H1 (cell line): ENCODE measurements around the gene LIPJ. TPM values are rescaled to one million over a fixed set of nuclear protein-coding genes. Genes with fewer than 3 reads are reported as not detected.
A peak's percentile ranks its signal among the peaks of the same experiment; 100 is the strongest.

Experiments used
- CTCF ChIA-PET: fragments of 300-600 bp; sonication (Branson Sonifier 250); formaldehyde crosslinking; loops from one replicate; lab custom pipeline; 2021; ENCODE audit not compliant: partially characterized antibody; lab: Charles Lee
- POLR2A ChIA-PET: fragments of 300-600 bp; sonication (Branson Sonifier 250); formaldehyde crosslinking; loops from one replicate; lab custom pipeline; 2021; ENCODE audit warnings: inconsistent platforms; ENCODE audit not compliant: partially characterized antibody; lab: Charles Lee
- DNase-seq, 2 experiments: peaks; one replicate each; pipeline versions ENCODE4 v3.0.0 to v3.0.0-alpha.2; 2010 to 2022; ENCODE audit warnings: low spot score in 2 of 2, low read depth in 1 of 2, mixed read lengths in 1 of 2
- FAIRE-seq: peaks from 2 replicates; lab custom pipeline; 2011; peaks lifted over from hg19 to GRCh38; lab: Jason Lieb, UNC
- H2AFZ ChIP-seq: 2 replicates; pipeline ENCODE4 v1.8.1; 2012; ENCODE audit warnings: low read length, inconsistent platforms
- H2AK5ac ChIP-seq: 2 replicates; pipeline ENCODE4 v1.6.1; 2013; ENCODE audit warnings: low read depth, low read length
- H2BK120ac ChIP-seq: replicated peaks from 2 replicates; pipeline ENCODE3; 2013; ENCODE audit warnings: low read depth, low read length, inconsistent platforms
- H2BK12ac ChIP-seq: 2 replicates; pipeline ENCODE4 v1.6.1; 2013; ENCODE audit warnings: low read depth, low read length
- H2BK15ac ChIP-seq: 2 replicates; pipeline ENCODE4 v1.6.1; 2013; ENCODE audit warnings: low read length
- H2BK20ac ChIP-seq: 2 replicates; pipeline ENCODE4 v1.6.1; 2013; ENCODE audit warnings: low read length
- H2BK5ac ChIP-seq: 2 replicates; pipeline ENCODE4 v1.6.1; 2013; ENCODE audit warnings: low read depth, low read length
- H3K14ac ChIP-seq: 2 replicates; pipeline ENCODE4 v1.6.1; 2013; ENCODE audit warnings: inconsistent platforms; ENCODE audit not compliant: insufficient read length
- H3K18ac ChIP-seq: 2 replicates; pipeline ENCODE4 v1.6.1; 2013; ENCODE audit warnings: low read length; ENCODE audit errors: extremely low read depth
- H3K23ac ChIP-seq: 2 replicates; pipeline ENCODE4 v1.6.1; 2013; ENCODE audit warnings: inconsistent platforms; ENCODE audit not compliant: insufficient read length
- H3K23me2 ChIP-seq: 2 replicates; pipeline ENCODE4 v1.6.1; 2013; ENCODE audit warnings: low read depth, low read length
- H3K27ac ChIP-seq: 2 replicates; pipeline ENCODE4 v1.6.1; 2011; ENCODE audit warnings: low read depth, low read length, inconsistent platforms
- H3K27me3 ChIP-seq, 4 experiments: replicated peaks in 1 of 4; 1 replicate in 1 of 4; 2 replicates in 3 of 4; pipeline versions ENCODE4 v1.6.1 to v1.8.1; 2011 to 2013; ENCODE audit warnings: low read length in 3 of 4, mild to moderate bottlenecking in 3 of 4, inconsistent platforms in 2 of 4, mixed read lengths in 2 of 4, moderate library complexity in 1 of 4; ENCODE audit not compliant: control insufficient read depth in 3 of 4, insufficient read depth in 3 of 4; ENCODE audit errors: extremely low read depth in 1 of 4
- H3K36me3 ChIP-seq, 4 experiments: 2 replicates each; pipeline versions ENCODE4 v1.6.1 to v1.8.1; 2011 to 2013; ENCODE audit warnings: mild to moderate bottlenecking in 4 of 4, low read length in 3 of 4, moderate library complexity in 2 of 4, control low read depth in 1 of 4, inconsistent platforms in 1 of 4; ENCODE audit not compliant: insufficient read depth in 4 of 4, control insufficient read depth in 2 of 4
- H3K4ac ChIP-seq: replicated peaks from 2 replicates; pipeline ENCODE3; 2013; ENCODE audit warnings: low read length, low read depth, mixed read lengths, inconsistent platforms; ENCODE audit not compliant: insufficient read length
- H3K4me1 ChIP-seq, 4 experiments: replicated peaks in 1 of 4; 1 replicate in 1 of 4; 2 replicates in 3 of 4; pipeline versions ENCODE4 v1.6.1 to v1.8.1; 2011 to 2013; ENCODE audit warnings: low read length in 3 of 4, inconsistent platforms in 2 of 4, mixed read lengths in 1 of 4; ENCODE audit not compliant: insufficient read depth in 4 of 4, control insufficient read depth in 3 of 4
- H3K4me2 ChIP-seq, 2 experiments: 2 replicates each; pipeline versions ENCODE4 v1.6.1 to v1.8.1; 2011 to 2013; ENCODE audit warnings: low read depth in 2 of 2, low read length in 2 of 2, control low read depth in 1 of 2, inconsistent platforms in 1 of 2, mild to moderate bottlenecking in 1 of 2; ENCODE audit not compliant: insufficient read depth in 1 of 2
- H3K4me3 ChIP-seq, 4 experiments: fragments of 200-600, 300-600 bp in 1 of 4; sonication (generic), shearing (Covaris generic), sonication (Bioruptor Twin) in 1 of 4; 2 replicates each; pipeline versions ENCODE4 v1.5.1 to v1.8.1; 2011 to 2016; ENCODE audit warnings: low read length in 4 of 4, low read depth in 3 of 4, control low read depth in 2 of 4, inconsistent platforms in 2 of 4, mild to moderate bottlenecking in 2 of 4, mixed read lengths in 1 of 4, moderate library complexity in 1 of 4; ENCODE audit not compliant: insufficient read depth in 2 of 4; ENCODE audit errors: extremely low read depth in 1 of 4
- H3K56ac ChIP-seq: replicated peaks from 2 replicates; pipeline ENCODE3; 2013; ENCODE audit warnings: low read depth, mild to moderate bottlenecking, mixed read lengths, low read length, inconsistent platforms; ENCODE audit not compliant: insufficient read length
- H3K79me1 ChIP-seq: 2 replicates; pipeline ENCODE4 v1.6.1; 2013; ENCODE audit warnings: low read depth, low read length, control low read depth
- H3K79me2 ChIP-seq, 2 experiments: 2 replicates each; pipeline versions ENCODE4 v1.6.1 to v1.8.1; 2012 to 2013; ENCODE audit warnings: low read length in 2 of 2, mild to moderate bottlenecking in 2 of 2, inconsistent platforms in 1 of 2; ENCODE audit not compliant: insufficient read depth in 2 of 2, control insufficient read depth in 1 of 2
- H3K9ac ChIP-seq, 4 experiments: replicated peaks in 1 of 4; 1 replicate in 1 of 4; 2 replicates in 3 of 4; pipeline versions ENCODE4 v1.6.1 to v1.8.1; 2011 to 2013; ENCODE audit warnings: low read depth in 3 of 4, low read length in 3 of 4, control low read depth in 2 of 4, mild to moderate bottlenecking in 2 of 4, moderate library complexity in 2 of 4, inconsistent platforms in 1 of 4; ENCODE audit errors: extremely low read depth in 1 of 4
- H3K9me3 ChIP-seq, 2 experiments: 2 replicates each; pipeline versions ENCODE4 v1.6.1 to v1.8.1; 2012 to 2013; ENCODE audit warnings: mild to moderate bottlenecking in 2 of 2, moderate library complexity in 2 of 2, control low read depth in 1 of 2, inconsistent platforms in 1 of 2, low read depth in 1 of 2, low read length in 1 of 2, mixed read lengths in 1 of 2; ENCODE audit not compliant: insufficient read depth in 2 of 2
- H4K20me1 ChIP-seq, 2 experiments: replicated peaks in 1 of 2; 2 replicates each; pipeline versions ENCODE3 to v1.8.1; 2011 to 2013; ENCODE audit warnings: inconsistent platforms in 2 of 2, low read length in 2 of 2, mild to moderate bottlenecking in 1 of 2; ENCODE audit not compliant: insufficient read depth in 2 of 2, control insufficient read depth in 1 of 2
- H4K5ac ChIP-seq: 2 replicates; pipeline ENCODE4 v1.6.1; 2013; ENCODE audit warnings: low read length, low read depth, mixed read lengths, inconsistent platforms; ENCODE audit not compliant: insufficient read length
- H4K8ac ChIP-seq: 2 replicates; pipeline ENCODE4 v1.8.0; 2013; ENCODE audit warnings: mild to moderate bottlenecking, moderate library complexity, low read length, inconsistent platforms; ENCODE audit not compliant: insufficient read depth; ENCODE audit errors: extremely low read depth
- H4K91ac ChIP-seq: replicated peaks from 2 replicates; pipeline ENCODE3; 2013; ENCODE audit warnings: low read length, mixed read lengths, inconsistent platforms; ENCODE audit not compliant: insufficient read length
- RAD21 ChIP-seq, 2 experiments: IDR thresholded peaks in 1 of 2; conservative IDR thresholded peaks in 1 of 2; 2 replicates each; pipeline ENCODE4 v1.6.1; 2011; ENCODE audit warnings: low read depth in 2 of 2, low read length in 2 of 2, improper control_type of control experiment in 1 of 2, inconsistent platforms in 1 of 2, mild to moderate bottlenecking in 1 of 2, moderate library complexity in 1 of 2
- SP1 ChIP-seq: IDR thresholded peaks from 2 replicates; pipeline ENCODE4 v1.6.1; 2011; ENCODE audit warnings: low read depth, low read length
- WGBS, 2 experiments: shearing (Covaris generic) in 1 of 2; methylation state at CpG; one replicate each; pipeline versions ENCODE4 v1.1.6 to v1.1.7; 2013 to 2015; ENCODE audit warnings: low lambda C conversion rate in 2 of 2, mixed read lengths in 2 of 2, inconsistent platforms in 1 of 2, low coverage in 1 of 2, missing lambda C conversion rate in 1 of 2; ENCODE audit not compliant: insufficient replicate concordance in 2 of 2, insufficient coverage in 1 of 2, insufficient read length in 1 of 2; ENCODE audit errors: extremely low coverage in 1 of 2, missing lambda C conversion rate in 1 of 2; 5-methylcytosine and 5-hydroxymethylcytosine counted together
- polyA plus RNA-seq, 7 experiments: library from polyadenylated mRNA; depleted of rRNA in 3 of 7; stranded (reverse) in 5 of 7; unstranded in 2 of 7; fragments of >200 nt in 5 of 7; fragments of 200-250 nt in 2 of 7; gene quantifications; 1 replicate in 5 of 7; 2 replicates in 1 of 7; 4 replicates in 1 of 7; pipeline versions ENCODE4 v1.2.1 to v1.2.3, GENCODE V29; 2011 to 2013; ENCODE audit warnings: missing spikeins in 2 of 7, mixed read lengths in 2 of 7
- total RNA-seq: library from RNA; stranded (reverse); fragmentation: NEBNext Ultra II Directional; extraction: Animal tissue kit (Norgen Biotek cat#: 25700); gene quantifications from 2 replicates; pipeline ENCODE4 v1.2.1, GENCODE V29; 2021
- TF ChIP-seq, protein P1 (sequence below), 3 experiments: IDR thresholded peaks; 1 replicate in 2 of 3; 2 replicates in 1 of 3; pipeline versions ENCODE4 v1.5.1 to v1.6.1; 2011; ENCODE audit warnings: low read length in 3 of 3, mild to moderate bottlenecking in 3 of 3, inconsistent platforms in 2 of 3, low read depth in 1 of 3, moderate library complexity in 1 of 3; ENCODE audit not compliant: insufficient read depth in 1 of 3; ENCODE audit errors: control extremely low read depth in 1 of 3

LIPJ gene
- total and polyA plus RNA-seq, 2 of the 8 experiments (the other 6 are each of a cell fraction or from before 2014, with no cell fraction given): not detected

DNA sequence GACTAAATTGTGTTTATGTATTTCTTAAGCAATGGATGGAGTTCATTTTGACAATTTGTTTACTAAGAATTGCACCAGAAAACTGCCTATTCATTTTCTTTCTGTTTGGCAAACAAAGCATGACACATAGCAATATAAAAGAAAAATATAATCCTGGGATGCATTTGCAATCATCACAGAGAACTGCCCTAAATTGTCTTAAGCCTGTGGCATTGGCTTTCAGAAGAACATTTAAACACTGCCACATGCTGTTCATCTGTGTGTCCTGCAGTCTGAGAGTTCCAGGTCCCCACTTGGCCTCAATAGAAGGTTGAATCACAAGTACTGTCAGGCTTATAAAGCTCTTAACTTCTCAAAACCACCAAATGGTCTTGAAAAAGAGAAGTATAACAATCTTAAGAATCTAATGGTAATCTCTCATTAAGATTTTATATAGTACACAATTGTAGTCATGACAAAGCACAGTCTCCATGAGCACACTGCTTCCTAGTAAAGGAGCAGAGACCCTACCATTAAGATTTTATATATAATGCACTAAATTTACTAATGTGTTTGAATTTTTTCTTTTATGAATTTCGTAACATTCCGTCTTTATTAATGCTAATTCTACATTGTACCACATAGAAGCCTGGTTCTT is 33.3 kb upstream of the LIPJ start:
- Histone ChIP-seq H3K4me2 (no peak overlapping the region), H3K79me1 (no peaks in the 10 kb centered on the region), H3K18ac (no peak overlapping the region), H3K4ac (no peak overlapping the region), H4K20me1 (no peaks in the 10 kb centered on the region), H3K36me3 (no peaks in the 10 kb centered on the region), H2AK5ac (no peak overlapping the region), H3K4me1 (no peaks in the 10 kb centered on the region; a peak in 1 of 7 replicates), H4K8ac (no peak overlapping the region), H4K5ac (no peak overlapping the region), H2BK15ac (no peak overlapping the region), H3K9me3 (no peaks in the 10 kb centered on the region), H3K56ac (no peak overlapping the region), H3K14ac (no peak overlapping the region), H2BK12ac (no peak overlapping the region), H2AFZ (no peak overlapping the region), H2BK20ac (no peak overlapping the region), H3K23ac (no peak overlapping the region), H3K27me3 (no peaks in the 10 kb centered on the region), H3K23me2 (no peaks in the 10 kb centered on the region), H3K9ac (no peak overlapping the region), H3K79me2 (no peaks in the 10 kb centered on the region), H4K91ac (no peak overlapping the region), H3K27ac (no peak overlapping the region), H2BK120ac (no peak overlapping the region), H2BK5ac (no peak overlapping the region), H3K4me3 (no peak overlapping the region)
- FAIRE-seq (peak; percentile 94), DNase-seq (no peak)
- CTCF ChIA-PET: interaction anchor here (0.6 to 2.3 kb wide), 23 partner anchors 8 to 692 kb away, joined by 3 to 8 read pairs (median 3); no protein-coding TSS in a partner anchor
- POLR2A ChIA-PET: no interaction called here
- 55% methylated on average over 2 of the region's 2 CpGs; no CpG with 5 or more reads in 1 of the 2 experiments for WGBS, 2 experiments
- TF ChIP-seq RAD21 (IDR thresholded peaks at IDR 0.05 in 1 of 2, conservative IDR thresholded peaks at IDR 0.05 in 1 of 2; ENCODE audit: low read depth in 2 of 2, low read length in 2 of 2): peak; percentile 82 to 86
- TF ChIP-seq, protein P1, sequence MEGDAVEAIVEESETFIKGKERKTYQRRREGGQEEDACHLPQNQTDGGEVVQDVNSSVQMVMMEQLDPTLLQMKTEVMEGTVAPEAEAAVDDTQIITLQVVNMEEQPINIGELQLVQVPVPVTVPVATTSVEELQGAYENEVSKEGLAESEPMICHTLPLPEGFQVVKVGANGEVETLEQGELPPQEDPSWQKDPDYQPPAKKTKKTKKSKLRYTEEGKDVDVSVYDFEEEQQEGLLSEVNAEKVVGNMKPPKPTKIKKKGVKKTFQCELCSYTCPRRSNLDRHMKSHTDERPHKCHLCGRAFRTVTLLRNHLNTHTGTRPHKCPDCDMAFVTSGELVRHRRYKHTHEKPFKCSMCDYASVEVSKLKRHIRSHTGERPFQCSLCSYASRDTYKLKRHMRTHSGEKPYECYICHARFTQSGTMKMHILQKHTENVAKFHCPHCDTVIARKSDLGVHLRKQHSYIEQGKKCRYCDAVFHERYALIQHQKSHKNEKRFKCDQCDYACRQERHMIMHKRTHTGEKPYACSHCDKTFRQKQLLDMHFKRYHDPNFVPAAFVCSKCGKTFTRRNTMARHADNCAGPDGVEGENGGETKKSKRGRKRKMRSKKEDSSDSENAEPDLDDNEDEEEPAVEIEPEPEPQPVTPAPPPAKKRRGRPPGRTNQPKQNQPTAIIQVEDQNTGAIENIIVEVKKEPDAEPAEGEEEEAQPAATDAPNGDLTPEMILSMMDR (IDR thresholded peaks at IDR 0.05; ENCODE audit: control extremely low read depth in 1 of 3, insufficient read depth in 1 of 3, low read depth in 1 of 3, low read length in 3 of 3): peak; percentile 17 to 83 (median 66)
- TF ChIP-seq SP1: no peak
